Measurements from ENCODE around the gene ACAP1. TPM values are rescaled to one million over a fixed set of nuclear protein-coding genes. Genes with fewer than 3 reads are reported as not detected.
"Not testable (repeated sequence)": the region's sequence is repeated elsewhere in the genome, so short reads cannot be mapped to it uniquely, and the experiment has no call there.

Gene ACAP1
- polyA plus RNA-seq, 6 donors from 2014 or later, result 117 to 177 (median 155) TPM

GRCh38 chr17:7356756-7357155 lies 20.4 kb downstream of the ACAP1 start:
- DNase-seq, result no peak
- no peaks in the 10 kb centered on the region for H3K9me3 Mint-ChIP-seq
- peaks cover 0 to 14% (median 3%) of the 10 kb centered on the region in 3 donors for H3K27me3 Mint-ChIP-seq
- no peaks in the 10 kb centered on the region for H3K36me3 Mint-ChIP-seq
- ATAC-seq (ENCODE audit: low read depth in 2 of 2), result no peak
- H3K27ac Mint-ChIP-seq, result peak overlapping the region in 1 of 6 donors; percentile 47
- H3K4me1 Mint-ChIP-seq, result peaks cover 26 to 30% (median 27%) of the 10 kb centered on the region in 3 donors
- peak overlapping the region in 1 of 8 donors; percentile 54 for H3K4me3 Mint-ChIP-seq

DNA sequence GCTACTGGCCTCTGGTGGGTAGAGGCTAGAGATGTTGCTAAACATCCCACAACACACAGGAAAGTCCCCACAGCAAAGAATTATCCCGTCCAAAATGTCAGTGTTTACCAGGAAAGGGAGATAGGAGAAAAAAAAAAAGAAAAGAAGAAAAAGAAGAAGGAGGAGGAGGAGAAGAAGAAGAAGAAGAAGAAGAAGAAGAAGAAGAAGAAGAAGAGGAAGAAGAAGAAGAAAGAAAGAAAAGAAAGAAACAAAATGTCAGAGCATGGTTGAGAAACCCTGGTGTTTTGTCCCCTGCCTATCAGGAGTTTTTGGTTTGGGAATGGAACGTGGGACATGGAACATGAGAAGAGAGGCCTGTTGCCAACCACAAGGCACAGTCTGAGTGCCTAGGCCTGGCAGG lies 21.1 kb downstream of the ACAP1 start:
- Mint-ChIP-seq H3K36me3 (no peaks in the 10 kb centered on the region), H3K4me1 (peaks cover 24 to 28% (median 26%) of the 10 kb centered on the region in 3 donors), H3K27me3 (peaks cover 0 to 19% (median 3%) of the 10 kb centered on the region in 3 donors), H3K27ac (no peak overlapping the region), H3K4me3 (no peak overlapping the region), H3K9me3 (no peaks in the 10 kb centered on the region)
- no peak for ATAC-seq (ENCODE audit: low read depth in 2 of 2)
- DNase-seq, result no peak

DNA sequence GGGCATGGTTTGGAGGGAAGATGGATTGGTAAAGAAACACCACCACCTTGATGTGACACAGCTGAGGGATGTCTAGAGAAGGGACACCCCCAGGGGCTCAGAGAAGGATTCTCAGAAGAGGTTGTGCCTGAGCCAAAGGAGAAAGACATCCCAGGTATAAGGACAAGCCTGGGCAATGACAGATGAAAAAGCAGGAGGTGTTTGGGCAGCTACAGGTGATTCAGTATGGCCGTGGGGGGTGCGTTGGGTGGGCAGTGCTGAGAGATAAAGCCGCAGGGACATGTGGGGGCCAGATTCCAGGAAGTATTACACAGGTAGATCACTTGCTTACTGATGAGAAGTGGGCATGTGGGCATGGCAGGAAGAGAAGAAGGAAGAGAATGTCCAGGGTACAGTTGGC lies 25.6 kb downstream of the ACAP1 start:
- Mint-ChIP-seq H3K27ac (no peak overlapping the region), H3K4me1 (peaks cover 0 to 3% (median 0%) of the 10 kb centered on the region in 3 donors), H3K27me3 (peaks cover 3 to 29% (median 8%) of the 10 kb centered on the region in 3 donors), H3K4me3 (peak overlapping the region in 2 of 8 donors; percentile 6 to 25), H3K36me3 (no peaks in the 10 kb centered on the region), H3K9me3 (no peaks in the 10 kb centered on the region)
- DNase-seq (no peak), ATAC-seq (ENCODE audit: low read depth in 2 of 2) (no peak)

DNA sequence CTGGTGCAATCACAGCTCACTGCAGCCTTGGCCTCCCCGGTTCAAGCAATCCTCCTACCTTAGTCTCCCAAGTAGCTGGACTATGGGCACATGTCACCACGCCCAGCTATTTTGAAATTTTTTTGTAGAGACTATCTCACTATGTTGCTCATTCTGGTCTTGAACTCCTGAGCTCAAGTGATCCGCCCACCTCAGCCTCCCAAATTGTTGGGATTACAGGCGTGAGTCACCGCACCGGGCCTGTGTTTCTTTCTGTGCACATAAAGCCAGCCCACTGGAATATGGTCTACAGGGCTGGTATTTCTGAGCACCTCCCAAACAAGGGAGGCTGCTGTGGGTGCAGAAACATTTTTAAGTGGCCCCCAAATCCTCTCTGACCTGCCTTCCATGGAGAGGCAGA lies 27.0 kb downstream of the ACAP1 start:
- DNase-seq (no peak), ATAC-seq (ENCODE audit: low read depth in 2 of 2) (no peak)
- H3K4me1 Mint-ChIP-seq, result peaks cover 0 to 3% (median 2%) of the 10 kb centered on the region in 3 donors
- H3K27ac Mint-ChIP-seq, result no peak overlapping the region
- H3K27me3 Mint-ChIP-seq, result peaks cover 3 to 29% (median 8%) of the 10 kb centered on the region in 3 donors
- H3K36me3 Mint-ChIP-seq, result no peaks in the 10 kb centered on the region
- no peak overlapping the region for H3K4me3 Mint-ChIP-seq
- H3K9me3 Mint-ChIP-seq, result no peaks in the 10 kb centered on the region

GRCh38 chr17:7365963-7366362 lies 29.6 kb downstream of the ACAP1 start:
- not testable (repeated sequence) for DNase-seq; H3K4me3 Mint-ChIP-seq; H3K4me1 Mint-ChIP-seq; ATAC-seq (ENCODE audit: low read depth in 2 of 2); H3K9me3 Mint-ChIP-seq; H3K27ac Mint-ChIP-seq; H3K36me3 Mint-ChIP-seq
- peaks cover 0 to 42% (median 26%) of the 10 kb centered on the region in 3 donors for H3K27me3 Mint-ChIP-seq

- Mint-ChIP-seq H3K36me3 (no peaks in the 10 kb centered on the region), H3K27ac (no peak overlapping the region)
Measured at GRCh38 chr17:7367083-7367482, 30.8 kb downstream of the ACAP1 start.

GRCh38 chr17:7367918-7368598 lies 31.7 kb downstream of the ACAP1 start:
- no peak overlapping the region for H3K27ac Mint-ChIP-seq
- no peaks in the 10 kb centered on the region for H3K36me3 Mint-ChIP-seq
- H3K4me3 Mint-ChIP-seq, result no peak overlapping the region
- peaks cover 0 to 38% (median 27%) of the 10 kb centered on the region in 3 donors for H3K27me3 Mint-ChIP-seq
- DNase-seq (no peak), ATAC-seq (ENCODE audit: low read depth in 2 of 2) (no peak)
- peaks cover 2 to 8% (median 3%) of the 10 kb centered on the region in 3 donors for H3K4me1 Mint-ChIP-seq
- no peaks in the 10 kb centered on the region for H3K9me3 Mint-ChIP-seq

More at GRCh38 chr17:7367083-7367482, 30.8 kb downstream of the ACAP1 start:
- Mint-ChIP-seq H3K4me3 (no peak overlapping the region), H3K4me1 (peaks cover 2 to 8% (median 3%) of the 10 kb centered on the region in 3 donors), H3K27me3 (peaks cover 0 to 37% (median 27%) of the 10 kb centered on the region in 3 donors), H3K9me3 (no peaks in the 10 kb centered on the region)
- DNase-seq, result no peak
- ATAC-seq (ENCODE audit: low read depth in 2 of 2), result no peak

DNA sequence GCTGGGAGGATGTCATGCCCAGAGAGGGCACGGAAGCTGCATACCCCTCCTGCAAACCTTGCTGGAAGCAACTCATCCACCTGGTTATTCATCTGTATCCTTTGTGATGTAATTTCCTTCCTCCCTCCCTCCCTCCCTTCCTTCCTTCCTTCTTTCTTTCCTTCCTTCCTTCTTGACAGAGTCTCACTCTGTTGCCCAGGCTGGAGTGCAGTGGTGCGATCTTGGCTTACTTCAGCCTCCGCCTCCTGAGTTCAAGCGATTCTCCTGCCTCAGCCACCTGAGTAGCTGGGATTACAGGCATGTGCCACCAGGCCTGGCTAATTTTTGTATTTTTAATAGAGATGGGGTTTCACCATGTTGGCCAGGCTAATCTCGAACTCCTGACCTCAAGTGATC lies 32.3 kb downstream of the ACAP1 start:
- H3K4me3 Mint-ChIP-seq, result peak overlapping the region in 1 of 8 donors; percentile 60
- H3K9me3 Mint-ChIP-seq; DNase-seq; H3K27ac Mint-ChIP-seq; H3K36me3 Mint-ChIP-seq; ATAC-seq (ENCODE audit: low read depth in 2 of 2); H3K4me1 Mint-ChIP-seq: not testable (repeated sequence)
- H3K27me3 Mint-ChIP-seq, result peaks cover 0 to 38% (median 27%) of the 10 kb centered on the region in 3 donors

GRCh38 chr17:7369825-7370224 lies 33.5 kb downstream of the ACAP1 start:
- Mint-ChIP-seq H3K4me3 (no peak overlapping the region), H3K27ac (no peak overlapping the region), H3K9me3 (no peaks in the 10 kb centered on the region), H3K27me3 (peaks cover 0 to 38% (median 27%) of the 10 kb centered on the region in 3 donors), H3K36me3 (no peaks in the 10 kb centered on the region), H3K4me1 (peaks cover 2 to 8% (median 3%) of the 10 kb centered on the region in 3 donors)
- DNase-seq (no peak), ATAC-seq (ENCODE audit: low read depth in 2 of 2) (no peak)

GRCh38 chr17:7370853-7371252 lies 34.5 kb downstream of the ACAP1 start:
- Mint-ChIP-seq H3K4me1 (peaks cover 0 to 8% (median 2%) of the 10 kb centered on the region in 3 donors), H3K36me3 (no peaks in the 10 kb centered on the region), H3K27ac (no peak overlapping the region), H3K4me3 (no peak overlapping the region), H3K27me3 (peaks cover 0 to 29% (median 19%) of the 10 kb centered on the region in 3 donors), H3K9me3 (no peaks in the 10 kb centered on the region)
- no peak for DNase-seq
- ATAC-seq (ENCODE audit: low read depth in 2 of 2), result no peak

DNA sequence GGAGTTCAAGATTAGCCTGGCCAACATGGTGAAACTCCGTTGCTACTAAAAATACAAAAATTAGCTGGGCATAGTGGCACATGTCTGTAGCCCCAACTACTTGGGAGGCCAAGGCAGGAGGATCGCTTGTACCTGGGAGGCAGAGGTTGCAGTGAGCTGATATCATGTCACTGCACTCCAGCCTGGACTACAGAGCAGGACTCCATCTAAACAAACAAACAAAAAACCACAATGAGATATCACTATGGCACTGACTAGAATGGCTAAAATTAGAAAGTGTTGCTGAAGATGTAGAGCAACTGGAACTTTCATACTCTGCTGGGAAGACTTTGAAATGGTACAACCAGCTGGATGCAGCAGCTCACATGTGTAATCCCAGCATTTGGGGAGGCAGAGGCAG lies 38.0 kb downstream of the ACAP1 start:
- no peak for DNase-seq
- H3K9me3 Mint-ChIP-seq, result peaks cover 0 to 5% (median 4%) of the 10 kb centered on the region in 7 donors

DNA sequence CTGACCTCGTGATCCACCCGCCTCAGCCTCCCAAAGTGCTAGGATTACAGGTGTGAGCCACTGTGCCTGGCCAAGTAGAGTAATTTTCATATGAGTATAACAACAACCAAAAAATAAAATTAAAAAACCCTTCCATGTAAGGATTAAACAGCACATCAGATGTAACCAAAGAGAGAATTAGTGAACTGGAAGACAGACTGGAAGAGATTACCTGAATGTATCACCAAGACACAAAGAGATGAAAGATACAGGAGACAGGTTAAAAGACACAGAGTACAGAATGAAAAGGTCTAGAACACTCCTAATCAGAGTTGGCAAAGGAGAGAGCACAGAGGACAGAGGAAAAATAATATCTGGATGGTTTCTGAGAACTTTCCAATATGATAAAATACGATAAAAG lies 42.8 kb downstream of the ACAP1 start:
- no peak for ATAC-seq (ENCODE audit: low read depth in 2 of 2)
- Mint-ChIP-seq H3K27ac (no peak overlapping the region), H3K27me3 (peaks cover 38 to 55% (median 45%) of the 10 kb centered on the region in 3 donors)

More for the DNA sequence above, 38.0 kb downstream of the ACAP1 start:
- Mint-ChIP-seq H3K36me3 (peaks cover 3 to 6% of the 10 kb centered on the region in 2 donors), H3K27ac (no peak overlapping the region), H3K4me1 (no peaks in the 10 kb centered on the region), H3K4me3 (no peak overlapping the region), H3K27me3 (peaks cover 10 to 42% (median 28%) of the 10 kb centered on the region in 3 donors)
- ATAC-seq (ENCODE audit: low read depth in 2 of 2), result no peak

GRCh38 chr17:7380321-7380720 lies 44.0 kb downstream of the ACAP1 start:
- peaks cover 3 to 8% of the 10 kb centered on the region in 2 donors for H3K36me3 Mint-ChIP-seq
- no peak for DNase-seq
- H3K9me3 Mint-ChIP-seq, result peaks cover 0 to 6% (median 5%) of the 10 kb centered on the region in 7 donors
- H3K27ac Mint-ChIP-seq, result no peak overlapping the region
- H3K4me3 Mint-ChIP-seq, result peak overlapping the region in 2 of 8 donors; percentile 9 to 10
- H3K4me1 Mint-ChIP-seq, result peaks cover 11 to 16% (median 15%) of the 10 kb centered on the region in 3 donors
- no peak for ATAC-seq (ENCODE audit: low read depth in 2 of 2)
- peaks cover 38 to 55% (median 45%) of the 10 kb centered on the region in 3 donors for H3K27me3 Mint-ChIP-seq

More for the DNA sequence above, 42.8 kb downstream of the ACAP1 start:
- Mint-ChIP-seq H3K4me3 (no peak overlapping the region), H3K36me3 (peaks cover 3 to 8% of the 10 kb centered on the region in 2 donors), H3K9me3 (peaks cover 0 to 6% (median 5%) of the 10 kb centered on the region in 7 donors), H3K4me1 (peaks cover 5 to 10% (median 7%) of the 10 kb centered on the region in 3 donors)
- DNase-seq, result no peak
